K562 (cell line): Measurements from ENCODE around the gene WDR64. TPM values are rescaled to one million over a fixed set of nuclear protein-coding genes. Genes with fewer than 3 reads are reported as not detected.

Source experiments
- CCNT2 ChIP-seq: IDR thresholded peaks from 2 replicates; pipeline ENCODE4 v1.6.1; 2011; ENCODE audit warnings: borderline replicate concordance, low read depth, mild to moderate bottlenecking, moderate library complexity, mixed read lengths, low read length; ENCODE audit not compliant: insufficient read length; ENCODE audit errors: extremely low read depth
- FOSL1 ChIP-seq: fragments of 200-800 bp; sonication (Bioruptor generic); conservative IDR thresholded peaks from 2 replicates; pipeline ENCODE4 v1.6.1; 2016; ENCODE audit warnings: missing genetic modification characterization, missing compliant biosample characterization
- GABPA ChIP-seq: fragments of 200-800 bp; sonication (Bioruptor generic); conservative IDR thresholded peaks from 2 replicates; pipeline ENCODE4 v1.6.1; 2016; ENCODE audit warnings: low read depth, missing genetic modification characterization, missing compliant biosample characterization
- KDM1A ChIP-seq, 2 experiments: fragments of 450-650 bp; IDR thresholded peaks; 2 replicates each; pipeline ENCODE4 v1.6.1; 2016; ENCODE audit warnings: mild to moderate bottlenecking in 2 of 2
- ZFP30 ChIP-seq: fragments of 250-450 bp; sonication (Bioruptor Pico); IDR thresholded peaks from 2 replicates; pipeline ENCODE4 v1.8.0; 2022; ENCODE audit warnings: moderate library complexity, mild to moderate bottlenecking, inconsistent platforms, borderline replicate concordance
- ZNF57 ChIP-seq: fragments of 450-650 bp; formaldehyde crosslinking; IDR thresholded peaks from 2 replicates; pipeline ENCODE4 v1.4.0; 2020; ENCODE audit warnings: mild to moderate bottlenecking, moderate library complexity
- ZNF785 ChIP-seq: fragments of 250-450 bp; sonication (Bioruptor Pico); IDR thresholded peaks from 2 replicates; pipeline ENCODE4 v1.4.0; 2020; ENCODE audit warnings: mild to moderate bottlenecking
- polyA plus RNA-seq, 8 experiments: library from polyadenylated mRNA; depleted of rRNA in 4 of 8; stranded (reverse) in 5 of 8; unstranded in 3 of 8; fragments of >200 nt; fragmentation: Nextera tagmentation in 2 of 8; fragmentation: Illumina TruSeq in 1 of 8; extraction: Ambion mirVana in 2 of 8; extraction: Trizol in 1 of 8; gene quantifications; 2 replicates each; pipeline versions ENCODE4 v1.2.1 to v1.2.3, GENCODE V29; 2011 to 2014; ENCODE audit warnings: inconsistent platforms in 1 of 8, missing spikeins in 1 of 8
- total RNA-seq, 7 experiments: library from RNA; depleted of rRNA in 6 of 7; stranded (reverse); fragments of >200 nt in 6 of 7; fragmentation: Illumina TruSeq in 2 of 7; extraction: Trizol in 2 of 7; gene quantifications; 2 replicates each; pipeline versions ENCODE4 v1.2.1 to v1.2.3, GENCODE V29; 2011 to 2021; ENCODE audit warnings: low replicate concordance in 1 of 7
- TF ChIP-seq, protein P1 (sequence below): sonication (generic); formaldehyde crosslinking; IDR thresholded peaks from 2 replicates; pipeline ENCODE4 v1.8.0; 2023; ENCODE audit warnings: mild to moderate bottlenecking, missing genetic modification reagents
- TF ChIP-seq, protein P2 (sequence below): fragments of 200-400 bp; formaldehyde crosslinking; IDR thresholded peaks from 2 replicates; pipeline ENCODE4 v1.6.1; 2017; ENCODE audit warnings: mild to moderate bottlenecking, low read depth, low read length, moderate library complexity
- TF ChIP-seq, protein P3 (sequence below): sonication (generic); formaldehyde crosslinking; IDR thresholded peaks from 2 replicates; pipeline ENCODE4 v1.8.0; 2022; ENCODE audit warnings: mild to moderate bottlenecking, missing genetic modification reagents, borderline replicate concordance
- TF ChIP-seq, protein P4 (sequence below): fragments of 250-450 bp; sonication (Bioruptor Pico); IDR thresholded peaks from 2 replicates; pipeline ENCODE4 v1.4.0; 2020

Gene WDR64
- total and polyA plus RNA-seq, 9 of the 15 experiments (the other 6 are each of a cell fraction or from before 2014, with no cell fraction given): 0.06 to 0.29 (median 0.19) TPM; not detected in 5

DNA sequence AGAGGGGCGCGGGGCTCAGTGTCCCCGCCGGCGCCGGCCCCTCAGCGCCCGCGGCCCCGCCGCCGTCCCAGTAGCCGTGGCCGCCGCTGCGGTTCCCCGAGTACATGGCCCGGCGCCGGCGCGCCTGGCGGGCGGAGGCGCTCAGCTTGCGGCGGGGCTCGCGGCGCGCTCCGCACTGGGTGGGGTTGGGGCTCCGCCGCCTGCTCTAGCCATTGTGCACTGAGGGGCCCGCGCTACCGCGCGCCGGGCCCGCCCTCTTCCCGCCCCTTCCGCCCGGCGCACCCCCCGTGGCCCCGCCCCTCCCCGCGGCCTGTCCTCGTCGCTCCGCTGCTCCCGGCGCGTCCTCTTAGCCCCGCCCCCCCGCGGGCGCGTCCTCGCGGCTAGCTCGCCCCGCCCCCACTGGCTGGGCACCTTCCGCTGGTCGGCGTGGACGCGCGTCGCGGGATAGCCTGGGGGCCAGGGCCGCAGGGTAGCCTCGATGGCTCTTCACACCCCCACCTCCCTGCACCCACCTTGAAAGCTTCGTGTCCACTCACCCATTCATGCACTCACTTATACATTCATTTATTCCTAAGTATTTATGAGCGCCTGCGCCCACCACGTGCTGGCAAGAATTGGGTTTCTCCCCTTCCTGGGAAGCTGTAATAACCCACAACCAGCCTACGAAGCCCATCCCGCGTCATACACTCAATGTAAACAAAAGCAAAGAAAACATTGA lies 11.8 kb upstream of the WDR64 start, which contains the start of the genes CHML and OPN3 (continued):
- TF ChIP-seq, protein P1, sequence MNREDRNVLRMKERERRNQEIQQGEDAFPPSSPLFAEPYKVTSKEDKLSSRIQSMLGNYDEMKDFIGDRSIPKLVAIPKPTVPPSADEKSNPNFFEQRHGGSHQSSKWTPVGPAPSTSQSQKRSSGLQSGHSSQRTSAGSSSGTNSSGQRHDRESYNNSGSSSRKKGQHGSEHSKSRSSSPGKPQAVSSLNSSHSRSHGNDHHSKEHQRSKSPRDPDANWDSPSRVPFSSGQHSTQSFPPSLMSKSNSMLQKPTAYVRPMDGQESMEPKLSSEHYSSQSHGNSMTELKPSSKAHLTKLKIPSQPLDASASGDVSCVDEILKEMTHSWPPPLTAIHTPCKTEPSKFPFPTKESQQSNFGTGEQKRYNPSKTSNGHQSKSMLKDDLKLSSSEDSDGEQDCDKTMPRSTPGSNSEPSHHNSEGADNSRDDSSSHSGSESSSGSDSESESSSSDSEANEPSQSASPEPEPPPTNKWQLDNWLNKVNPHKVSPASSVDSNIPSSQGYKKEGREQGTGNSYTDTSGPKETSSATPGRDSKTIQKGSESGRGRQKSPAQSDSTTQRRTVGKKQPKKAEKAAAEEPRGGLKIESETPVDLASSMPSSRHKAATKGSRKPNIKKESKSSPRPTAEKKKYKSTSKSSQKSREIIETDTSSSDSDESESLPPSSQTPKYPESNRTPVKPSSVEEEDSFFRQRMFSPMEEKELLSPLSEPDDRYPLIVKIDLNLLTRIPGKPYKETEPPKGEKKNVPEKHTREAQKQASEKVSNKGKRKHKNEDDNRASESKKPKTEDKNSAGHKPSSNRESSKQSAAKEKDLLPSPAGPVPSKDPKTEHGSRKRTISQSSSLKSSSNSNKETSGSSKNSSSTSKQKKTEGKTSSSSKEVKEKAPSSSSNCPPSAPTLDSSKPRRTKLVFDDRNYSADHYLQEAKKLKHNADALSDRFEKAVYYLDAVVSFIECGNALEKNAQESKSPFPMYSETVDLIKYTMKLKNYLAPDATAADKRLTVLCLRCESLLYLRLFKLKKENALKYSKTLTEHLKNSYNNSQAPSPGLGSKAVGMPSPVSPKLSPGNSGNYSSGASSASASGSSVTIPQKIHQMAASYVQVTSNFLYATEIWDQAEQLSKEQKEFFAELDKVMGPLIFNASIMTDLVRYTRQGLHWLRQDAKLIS (CRISPR knock-in tag): peak; percentile 79; the same call in 1 of the 2 replicates
- TF ChIP-seq CCNT2 (peak; percentile 89), KDM1A (IDR thresholded peaks at IDR 0.05) (no peak), GABPA (peak; percentile 89), ZNF785 (CRISPR knock-in tag) (no peak), ZFP30 (no peak), FOSL1 (tag) (no peak), ZNF57 (CRISPR knock-in tag) (no peak)
- TF ChIP-seq, protein P2, sequence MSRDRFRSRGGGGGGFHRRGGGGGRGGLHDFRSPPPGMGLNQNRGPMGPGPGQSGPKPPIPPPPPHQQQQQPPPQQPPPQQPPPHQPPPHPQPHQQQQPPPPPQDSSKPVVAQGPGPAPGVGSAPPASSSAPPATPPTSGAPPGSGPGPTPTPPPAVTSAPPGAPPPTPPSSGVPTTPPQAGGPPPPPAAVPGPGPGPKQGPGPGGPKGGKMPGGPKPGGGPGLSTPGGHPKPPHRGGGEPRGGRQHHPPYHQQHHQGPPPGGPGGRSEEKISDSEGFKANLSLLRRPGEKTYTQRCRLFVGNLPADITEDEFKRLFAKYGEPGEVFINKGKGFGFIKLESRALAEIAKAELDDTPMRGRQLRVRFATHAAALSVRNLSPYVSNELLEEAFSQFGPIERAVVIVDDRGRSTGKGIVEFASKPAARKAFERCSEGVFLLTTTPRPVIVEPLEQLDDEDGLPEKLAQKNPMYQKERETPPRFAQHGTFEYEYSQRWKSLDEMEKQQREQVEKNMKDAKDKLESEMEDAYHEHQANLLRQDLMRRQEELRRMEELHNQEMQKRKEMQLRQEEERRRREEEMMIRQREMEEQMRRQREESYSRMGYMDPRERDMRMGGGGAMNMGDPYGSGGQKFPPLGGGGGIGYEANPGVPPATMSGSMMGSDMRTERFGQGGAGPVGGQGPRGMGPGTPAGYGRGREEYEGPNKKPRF: no peak
- TF ChIP-seq, protein P3, sequence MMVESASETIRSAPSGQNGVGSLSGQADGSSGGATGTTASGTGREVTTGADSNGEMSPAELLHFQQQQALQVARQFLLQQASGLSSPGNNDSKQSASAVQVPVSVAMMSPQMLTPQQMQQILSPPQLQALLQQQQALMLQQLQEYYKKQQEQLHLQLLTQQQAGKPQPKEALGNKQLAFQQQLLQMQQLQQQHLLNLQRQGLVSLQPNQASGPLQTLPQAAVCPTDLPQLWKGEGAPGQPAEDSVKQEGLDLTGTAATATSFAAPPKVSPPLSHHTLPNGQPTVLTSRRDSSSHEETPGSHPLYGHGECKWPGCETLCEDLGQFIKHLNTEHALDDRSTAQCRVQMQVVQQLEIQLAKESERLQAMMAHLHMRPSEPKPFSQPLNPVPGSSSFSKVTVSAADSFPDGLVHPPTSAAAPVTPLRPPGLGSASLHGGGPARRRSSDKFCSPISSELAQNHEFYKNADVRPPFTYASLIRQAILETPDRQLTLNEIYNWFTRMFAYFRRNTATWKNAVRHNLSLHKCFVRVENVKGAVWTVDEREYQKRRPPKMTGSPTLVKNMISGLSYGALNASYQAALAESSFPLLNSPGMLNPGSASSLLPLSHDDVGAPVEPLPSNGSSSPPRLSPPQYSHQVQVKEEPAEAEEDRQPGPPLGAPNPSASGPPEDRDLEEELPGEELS (CRISPR knock-in tag): no peak
- TF ChIP-seq, protein P4, sequence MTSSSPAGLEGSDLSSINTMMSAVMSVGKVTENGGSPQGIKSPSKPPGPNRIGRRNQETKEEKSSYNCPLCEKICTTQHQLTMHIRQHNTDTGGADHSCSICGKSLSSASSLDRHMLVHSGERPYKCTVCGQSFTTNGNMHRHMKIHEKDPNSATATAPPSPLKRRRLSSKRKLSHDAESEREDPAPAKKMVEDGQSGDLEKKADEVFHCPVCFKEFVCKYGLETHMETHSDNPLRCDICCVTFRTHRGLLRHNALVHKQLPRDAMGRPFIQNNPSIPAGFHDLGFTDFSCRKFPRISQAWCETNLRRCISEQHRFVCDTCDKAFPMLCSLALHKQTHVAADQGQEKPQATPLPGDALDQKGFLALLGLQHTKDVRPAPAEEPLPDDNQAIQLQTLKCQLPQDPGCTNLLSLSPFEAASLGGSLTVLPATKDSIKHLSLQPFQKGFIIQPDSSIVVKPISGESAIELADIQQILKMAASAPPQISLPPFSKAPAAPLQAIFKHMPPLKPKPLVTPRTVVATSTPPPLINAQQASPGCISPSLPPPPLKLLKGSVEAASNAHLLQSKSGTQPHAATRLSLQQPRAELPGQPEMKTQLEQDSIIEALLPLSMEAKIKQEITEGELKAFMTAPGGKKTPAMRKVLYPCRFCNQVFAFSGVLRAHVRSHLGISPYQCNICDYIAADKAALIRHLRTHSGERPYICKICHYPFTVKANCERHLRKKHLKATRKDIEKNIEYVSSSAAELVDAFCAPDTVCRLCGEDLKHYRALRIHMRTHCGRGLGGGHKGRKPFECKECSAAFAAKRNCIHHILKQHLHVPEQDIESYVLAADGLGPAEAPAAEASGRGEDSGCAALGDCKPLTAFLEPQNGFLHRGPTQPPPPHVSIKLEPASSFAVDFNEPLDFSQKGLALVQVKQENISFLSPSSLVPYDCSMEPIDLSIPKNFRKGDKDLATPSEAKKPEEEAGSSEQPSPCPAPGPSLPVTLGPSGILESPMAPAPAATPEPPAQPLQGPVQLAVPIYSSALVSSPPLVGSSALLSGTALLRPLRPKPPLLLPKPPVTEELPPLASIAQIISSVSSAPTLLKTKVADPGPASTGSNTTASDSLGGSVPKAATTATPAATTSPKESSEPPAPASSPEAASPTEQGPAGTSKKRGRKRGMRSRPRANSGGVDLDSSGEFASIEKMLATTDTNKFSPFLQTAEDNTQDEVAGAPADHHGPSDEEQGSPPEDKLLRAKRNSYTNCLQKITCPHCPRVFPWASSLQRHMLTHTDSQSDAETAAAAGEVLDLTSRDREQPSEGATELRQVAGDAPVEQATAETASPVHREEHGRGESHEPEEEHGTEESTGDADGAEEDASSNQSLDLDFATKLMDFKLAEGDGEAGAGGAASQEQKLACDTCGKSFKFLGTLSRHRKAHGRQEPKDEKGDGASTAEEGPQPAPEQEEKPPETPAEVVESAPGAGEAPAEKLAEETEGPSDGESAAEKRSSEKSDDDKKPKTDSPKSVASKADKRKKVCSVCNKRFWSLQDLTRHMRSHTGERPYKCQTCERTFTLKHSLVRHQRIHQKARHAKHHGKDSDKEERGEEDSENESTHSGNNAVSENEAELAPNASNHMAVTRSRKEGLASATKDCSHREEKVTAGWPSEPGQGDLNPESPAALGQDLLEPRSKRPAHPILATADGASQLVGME (CRISPR knock-in tag): no peak
